HK-2 (cell line): ENCODE data around the gene PROX1.
A peak's percentile ranks its signal among the peaks of the same experiment; 100 is the strongest.

Experiments used
- DNase-seq: peaks from one replicate; pipeline ENCODE4 v3.0.0-alpha.2; 2018; ENCODE audit not compliant: unreplicated experiment

The PROX1 gene

DNA sequence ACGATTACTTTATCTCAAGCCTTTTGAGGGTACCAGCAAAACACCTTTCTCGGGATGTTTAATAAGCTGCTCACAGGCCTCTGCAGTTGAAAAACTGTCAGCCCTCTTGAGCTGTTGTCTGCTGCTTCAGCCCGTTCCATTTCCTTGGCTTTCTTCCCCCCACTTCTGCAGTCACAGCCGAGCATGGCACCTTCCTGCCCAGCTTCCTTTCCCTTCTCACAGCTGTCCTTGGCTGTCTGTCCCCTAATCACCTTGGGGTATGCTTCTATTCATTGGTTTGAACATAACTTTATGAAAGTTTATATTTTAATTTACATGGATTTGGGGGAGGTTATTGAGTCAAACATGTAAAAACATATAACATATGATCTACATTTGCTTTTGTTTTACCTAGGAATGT, 6.9 kb upstream of the PROX1 start:
- DNase-seq = no peak

DNA sequence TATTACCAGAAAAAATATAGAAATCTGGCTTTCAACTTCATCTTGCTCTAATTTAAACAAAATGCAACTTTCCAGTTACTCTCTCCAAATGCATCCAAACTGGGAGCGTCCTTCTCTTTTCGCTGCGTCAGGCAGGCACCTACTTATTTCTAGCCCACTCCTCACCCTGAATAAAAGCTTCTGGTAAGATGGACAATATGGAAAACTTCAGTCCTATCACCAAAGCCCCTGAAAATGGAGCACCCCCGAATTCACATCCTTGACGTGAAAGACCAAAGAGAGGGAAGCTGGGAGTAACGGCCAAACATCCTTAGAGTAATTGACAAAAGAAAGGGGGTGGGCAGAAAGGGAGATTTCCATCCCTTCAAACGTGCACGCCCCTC, 5.5 kb upstream of the PROX1 start:
- DNase-seq = no peak

DNA sequence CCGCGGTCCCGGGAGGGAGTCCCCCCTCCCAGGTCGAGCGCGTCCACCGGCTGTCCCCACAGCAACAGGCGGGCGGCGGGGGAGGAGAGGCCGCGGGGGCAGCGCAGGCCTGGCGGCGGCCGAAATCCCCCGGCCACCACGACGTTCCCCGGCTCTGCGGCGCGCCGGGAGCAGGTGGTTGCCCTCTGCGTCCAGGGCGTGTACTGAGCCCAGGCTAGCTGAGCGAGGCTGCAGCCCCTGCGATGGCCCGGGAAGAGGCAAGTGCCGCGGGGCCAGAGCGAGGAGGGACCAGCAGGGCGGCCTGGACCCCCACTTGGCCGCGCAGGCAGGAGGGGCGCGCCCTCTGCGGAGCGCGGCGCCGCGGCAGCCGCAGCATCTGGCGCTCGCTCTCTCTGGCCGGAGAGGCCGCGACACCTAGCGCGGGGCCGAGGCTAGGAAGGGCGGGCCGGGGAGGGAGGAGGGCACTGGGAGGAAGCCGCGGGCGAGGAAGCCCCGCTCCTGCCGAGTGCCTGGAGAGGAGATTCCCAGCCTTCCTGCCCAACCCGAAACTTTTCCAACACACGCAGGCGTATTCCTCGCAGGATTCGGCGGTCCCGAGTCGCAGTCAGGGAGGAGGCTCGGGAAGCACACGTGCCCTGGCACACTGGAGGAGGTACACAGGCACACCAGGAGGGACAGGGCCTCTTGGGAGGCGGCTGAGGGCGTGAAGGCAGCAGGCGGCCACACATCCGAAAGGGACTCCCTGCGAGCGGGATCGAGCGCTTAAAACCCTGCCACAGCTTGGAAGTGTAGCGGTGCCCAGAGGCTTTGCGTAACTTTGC, 4.9 kb upstream of the PROX1 start:
- DNase-seq = no peak

DNA sequence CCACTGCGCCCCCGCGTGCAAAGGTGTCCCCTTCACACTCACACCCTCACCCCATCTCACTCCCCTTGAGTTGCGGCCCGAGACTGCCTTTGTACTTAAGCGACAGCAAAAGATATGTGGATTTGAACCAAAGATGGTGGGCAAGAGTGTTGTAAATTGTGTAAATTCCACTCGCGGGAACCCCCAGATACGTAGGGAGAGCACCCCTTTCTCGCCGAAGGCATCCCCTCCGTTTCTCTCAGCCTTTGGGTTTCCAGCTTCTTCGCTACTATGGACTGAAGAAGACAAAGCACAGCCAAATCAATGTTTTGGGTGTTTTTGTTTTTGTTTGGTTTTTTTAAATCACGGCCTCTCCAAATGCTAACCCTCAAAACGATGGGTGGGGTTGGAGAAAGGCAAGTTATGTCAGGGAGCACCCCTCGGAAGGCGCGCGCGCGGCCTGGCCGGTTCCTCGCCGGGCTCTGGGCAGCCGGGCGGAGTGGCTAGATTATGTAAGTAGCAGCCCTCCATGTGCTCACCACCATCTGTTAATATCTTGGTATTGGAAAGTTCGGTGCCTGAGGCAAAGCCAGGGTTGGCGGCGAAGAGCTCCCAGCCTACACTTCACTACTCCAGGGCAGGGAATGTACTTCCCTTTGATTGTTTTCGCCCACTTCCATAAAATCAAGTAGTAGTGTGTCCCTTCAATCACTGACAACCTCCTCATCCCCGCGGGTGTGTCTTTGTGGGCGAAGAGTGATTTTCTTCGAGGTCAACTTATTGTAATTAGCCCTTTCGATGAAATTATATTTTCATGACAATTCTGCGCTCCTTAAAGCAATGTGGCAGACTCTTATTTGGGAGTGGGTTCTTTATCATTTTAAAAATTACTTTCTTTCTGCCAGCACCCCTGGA, 4.0 kb upstream of the PROX1 start:
- DNase-seq = no peak

DNA sequence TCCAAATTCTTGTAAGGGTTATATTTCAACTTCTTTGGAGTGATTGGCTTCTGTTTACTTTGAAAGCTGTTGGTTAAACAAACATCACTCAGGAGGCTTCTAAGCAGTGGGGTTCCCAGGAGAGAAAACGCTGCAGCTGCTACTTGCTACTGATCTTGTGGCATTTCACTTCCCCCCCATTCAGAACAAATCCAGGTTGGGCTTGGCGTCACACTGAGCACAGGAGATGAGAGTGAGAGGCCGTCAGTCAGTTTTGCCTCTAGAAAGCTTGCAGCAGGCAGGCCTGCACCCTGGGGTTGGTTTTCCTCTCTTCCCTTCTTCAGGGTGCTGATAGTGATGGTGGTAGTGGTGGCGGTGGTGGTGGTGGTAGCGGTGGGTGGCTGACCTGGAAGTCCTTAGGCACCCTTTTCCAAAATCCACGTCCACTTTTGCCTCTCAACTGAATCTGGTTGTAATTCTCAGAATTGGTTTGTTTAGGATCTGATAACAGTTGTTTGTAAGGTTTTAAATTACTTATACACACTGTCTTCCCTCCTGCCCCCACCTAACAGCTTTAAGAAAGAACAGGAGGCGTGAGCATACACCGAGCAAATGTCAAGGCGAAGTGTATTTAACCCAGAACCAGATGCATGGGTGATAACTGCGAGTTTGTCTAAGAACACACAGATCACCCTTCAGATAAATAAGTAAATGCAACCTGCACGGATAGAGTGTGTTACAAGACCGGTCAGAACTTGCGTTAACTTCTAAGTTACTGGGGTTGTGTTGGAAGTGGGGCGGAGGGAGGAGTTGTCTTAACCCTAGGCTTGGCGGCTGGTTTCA, 3.2 kb upstream of the PROX1 start:
- no peak for DNase-seq

DNA sequence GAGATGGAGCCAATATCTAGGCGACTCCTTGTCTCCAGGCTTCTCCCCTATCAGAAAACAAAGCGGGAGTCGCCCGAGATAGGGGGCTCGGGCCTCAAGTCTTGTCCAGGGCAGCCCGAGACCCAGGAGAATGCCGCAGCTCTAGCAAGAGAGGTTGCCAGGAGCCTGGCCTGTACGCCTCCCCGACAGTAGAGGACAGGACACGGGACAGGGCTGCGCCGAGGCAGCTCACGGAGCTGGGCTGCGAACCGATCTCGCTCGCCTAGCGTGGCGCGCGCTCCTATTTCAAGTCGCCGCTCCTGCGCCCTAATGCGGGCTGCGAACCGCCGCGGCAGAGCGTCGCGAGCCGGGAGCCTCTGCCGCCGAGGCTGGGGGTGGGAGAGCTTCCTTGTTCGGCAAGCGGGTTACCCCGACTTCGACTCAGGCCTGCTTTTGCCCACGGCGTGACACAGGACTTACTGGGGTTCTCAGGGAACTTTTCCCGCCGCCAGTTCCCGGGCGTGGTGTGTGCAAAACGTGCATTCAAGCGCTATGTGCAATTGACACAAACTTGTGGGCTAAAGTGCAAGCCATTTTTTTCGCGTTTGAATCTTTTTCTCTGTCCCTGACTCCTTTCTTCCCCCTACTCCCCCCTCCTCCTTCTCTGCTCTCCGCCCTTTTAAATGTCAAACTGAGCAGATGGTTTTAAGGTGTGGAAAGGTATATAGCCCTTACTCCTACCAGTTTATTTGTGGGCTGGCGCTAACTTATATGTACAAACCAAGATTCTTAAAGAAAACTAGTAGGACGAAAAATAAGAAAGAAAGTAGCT, 2.4 kb upstream of the PROX1 start:
- no peak for DNase-seq

DNA sequence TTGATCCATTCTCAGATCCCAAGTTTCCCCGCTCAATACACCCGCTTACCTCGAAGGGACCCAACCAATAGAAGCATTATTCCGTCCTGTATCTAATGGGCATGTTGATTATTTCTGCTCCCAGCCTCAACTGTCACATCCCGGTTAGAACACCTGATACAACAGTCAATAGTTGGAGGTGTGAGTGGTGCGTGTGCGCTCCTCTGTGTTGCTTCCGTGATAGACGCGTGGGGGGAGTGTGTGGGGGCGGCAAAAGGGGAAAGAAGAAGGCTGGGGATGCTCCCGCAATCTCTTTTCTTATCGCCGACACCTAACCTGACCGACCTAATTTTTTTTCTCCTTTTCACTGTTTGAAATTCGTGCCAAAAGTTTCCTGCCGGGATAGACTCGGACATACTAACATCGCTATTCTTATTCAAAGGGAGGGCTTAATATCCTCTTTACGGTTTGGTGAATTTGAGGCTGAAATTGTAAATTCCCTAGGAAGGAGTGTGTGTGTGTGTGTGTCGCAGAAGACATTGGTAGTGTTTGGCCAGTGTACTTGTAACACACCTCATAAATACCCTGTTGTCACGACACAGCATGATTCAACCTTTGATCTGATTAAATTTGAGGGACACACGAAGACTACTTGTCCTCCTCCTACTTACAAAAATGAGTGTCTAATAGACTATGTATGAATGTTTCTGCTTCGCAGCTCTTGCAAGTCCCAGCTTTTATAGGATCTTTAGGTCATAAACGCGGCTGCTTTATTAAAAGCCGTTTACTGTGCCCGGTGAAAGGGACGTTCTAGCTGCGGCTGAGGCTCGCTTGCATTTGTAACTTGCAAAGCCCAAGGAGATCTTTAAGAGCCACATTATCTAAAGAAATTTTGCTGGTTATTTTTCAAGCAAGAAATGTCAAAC, 1.5 kb upstream of the PROX1 start:
- no peak for DNase-seq

DNA sequence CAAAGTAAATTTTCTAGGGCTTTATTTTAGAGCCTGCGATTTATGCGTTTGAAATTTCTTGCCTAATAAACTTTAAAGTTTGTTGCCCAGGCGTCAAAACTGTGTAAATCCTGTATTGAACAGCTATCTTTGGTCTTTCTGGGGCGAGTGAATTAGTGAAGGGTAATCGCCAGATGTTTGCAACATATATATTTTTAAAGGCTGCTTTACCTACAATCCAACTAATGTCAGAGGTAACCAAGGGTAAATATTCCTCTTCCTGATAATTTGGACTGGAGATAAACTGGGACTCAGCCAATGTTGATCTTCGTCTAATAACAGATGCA, 885 bp upstream of the PROX1 start:
- no peak for DNase-seq

DNA sequence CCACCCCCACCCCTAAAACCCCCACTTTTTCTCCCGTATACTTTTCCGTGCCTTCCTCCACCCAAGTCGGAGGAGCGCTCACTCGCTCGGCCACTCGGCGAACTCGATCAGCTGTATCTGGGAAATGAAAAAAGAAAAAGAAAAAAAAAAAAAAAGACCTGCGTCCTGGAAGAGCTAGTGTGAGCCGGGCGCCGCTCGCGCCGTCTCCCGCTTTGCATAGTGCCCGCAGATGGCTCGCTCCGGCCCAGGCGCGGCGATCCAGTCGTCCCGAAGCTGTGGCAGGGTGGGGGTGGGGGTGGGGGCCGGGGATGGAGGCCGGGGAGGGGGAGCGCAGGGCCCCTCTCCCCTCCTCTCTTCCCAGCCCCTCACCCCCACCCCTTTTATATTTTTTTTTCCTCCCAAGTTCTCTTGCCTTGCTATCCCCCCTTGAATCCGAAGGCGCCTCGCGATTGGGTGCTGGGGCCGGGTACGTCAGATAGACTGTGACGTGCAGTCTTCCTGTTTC, 299 bp upstream of the PROX1 start:
- DNase-seq = peak; percentile 78

DNA sequence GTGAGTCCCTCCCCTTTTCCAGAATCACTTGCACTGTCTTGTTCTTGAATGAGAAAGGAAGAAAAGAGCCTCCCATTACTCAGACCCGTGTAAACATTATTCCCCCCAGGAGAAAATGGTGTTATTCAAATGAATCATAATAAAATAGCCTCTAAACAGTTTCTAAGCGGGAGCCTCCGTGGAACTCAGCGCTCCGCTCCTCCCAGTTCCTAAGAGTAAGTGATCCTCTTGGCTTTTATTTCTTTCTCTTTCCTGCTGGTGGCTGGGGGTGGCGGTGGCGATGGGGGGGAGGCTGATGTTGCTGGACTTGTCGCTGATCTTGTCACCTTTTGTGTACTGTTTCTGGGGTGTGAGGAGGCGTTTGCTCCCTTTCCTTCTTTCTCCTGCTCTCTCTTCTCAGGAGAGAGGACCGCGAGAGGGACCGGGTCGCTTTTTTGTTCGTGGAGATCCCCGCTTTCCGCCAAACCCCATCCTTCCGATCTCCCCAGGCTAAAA, 781 bp downstream of the PROX1 start:
- DNase-seq = no peak

DNA sequence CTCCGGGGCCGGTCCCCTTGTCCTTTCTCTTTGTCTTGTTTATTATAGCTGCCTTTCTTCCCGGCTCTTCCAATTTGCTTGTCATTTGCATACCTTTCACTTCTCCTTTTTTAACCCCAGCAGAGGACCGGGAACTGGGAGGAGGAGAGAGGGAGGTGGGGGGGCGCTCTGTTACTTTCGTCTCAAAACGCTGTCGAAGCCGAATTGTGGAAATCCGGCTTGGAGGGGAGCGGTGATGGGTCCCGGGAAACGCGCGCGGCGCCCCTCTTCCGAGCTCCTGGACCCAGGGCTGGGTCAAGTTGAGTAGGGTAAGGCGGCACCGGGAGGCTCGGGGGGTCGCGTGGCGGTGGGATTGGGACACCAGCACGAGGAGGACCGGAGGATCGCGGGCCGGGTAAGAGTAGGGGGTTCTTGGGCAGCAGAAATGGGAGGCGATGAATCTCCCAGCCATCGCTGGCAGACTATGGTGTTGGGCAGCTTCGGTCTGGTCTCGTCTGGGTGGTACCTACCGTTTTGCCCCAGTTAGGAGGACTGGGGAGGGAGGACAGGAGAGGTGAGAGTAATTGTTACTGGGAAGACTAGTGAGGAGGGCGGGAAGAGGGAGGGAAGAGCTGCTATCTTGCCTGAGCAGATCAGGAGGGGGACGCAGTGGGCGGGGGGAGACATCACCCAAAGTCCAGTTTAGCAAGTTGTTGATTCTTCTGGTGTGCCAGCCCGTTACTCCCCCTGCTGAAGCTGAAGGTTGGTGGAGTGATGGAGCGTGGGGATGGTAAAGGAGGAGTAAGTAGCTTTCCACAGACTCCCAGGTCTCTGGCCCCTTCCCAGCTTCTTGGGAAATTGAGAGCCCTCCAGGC, 1.5 kb downstream of the PROX1 start:
- no peak for DNase-seq

DNA sequence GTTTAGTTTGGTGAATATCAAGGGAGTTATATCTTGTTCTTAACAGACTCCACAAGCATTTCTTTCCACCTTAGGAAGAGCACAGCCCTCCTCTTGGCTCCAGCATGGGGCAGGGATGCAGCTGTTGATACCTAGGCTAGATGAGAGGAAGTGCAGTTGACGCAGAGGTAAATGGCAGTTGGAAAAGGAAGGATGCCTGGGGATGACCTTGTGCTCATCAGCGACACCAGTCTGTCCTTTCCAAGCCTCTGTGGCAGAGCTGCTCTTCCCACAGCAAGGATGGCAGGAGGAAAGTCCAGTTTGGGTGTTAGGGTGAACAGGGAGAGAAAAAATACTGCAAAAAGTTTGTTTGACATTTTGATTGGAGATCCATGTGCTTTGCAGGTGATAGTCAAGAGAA, 6.2 kb downstream of the PROX1 start:
- DNase-seq = no peak

DNA sequence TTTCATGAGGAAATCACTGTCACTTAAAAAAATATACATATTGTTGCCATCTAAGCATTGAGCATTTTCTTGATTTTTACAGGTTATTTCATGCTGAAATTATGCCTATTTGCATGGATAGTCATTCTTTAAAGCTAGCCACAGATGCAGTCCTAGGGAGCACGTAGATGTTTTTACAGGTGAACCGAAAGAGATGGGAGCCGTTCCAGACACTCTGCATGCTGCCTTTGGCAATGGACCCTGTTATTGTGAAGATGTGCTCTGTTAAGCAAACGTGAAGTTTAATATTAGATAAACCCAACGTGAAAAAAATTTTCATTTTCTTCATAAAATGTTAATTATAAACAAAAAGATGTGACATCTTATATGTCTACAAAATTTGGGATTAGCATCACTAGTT, 7.1 kb downstream of the PROX1 start:
- no peak for DNase-seq

DNA sequence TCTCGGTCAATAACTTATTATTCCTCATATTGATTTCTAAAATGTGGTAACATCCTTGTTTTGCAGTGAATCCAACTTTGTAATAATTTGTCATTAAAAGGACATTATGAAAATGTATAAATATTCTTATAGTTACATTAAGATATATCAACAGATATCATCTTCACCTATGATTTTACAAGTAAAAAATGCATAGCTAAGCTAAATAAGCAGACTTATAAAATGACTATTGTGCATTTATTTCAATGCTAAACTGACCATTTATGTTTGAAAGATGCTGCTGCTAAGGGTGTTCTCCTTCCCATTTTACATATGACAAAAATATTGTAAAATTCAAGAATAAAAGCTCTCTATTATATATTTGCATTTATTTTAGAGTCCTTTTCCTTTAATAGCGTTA, 7.8 kb downstream of the PROX1 start:
- no peak for DNase-seq

DNA sequence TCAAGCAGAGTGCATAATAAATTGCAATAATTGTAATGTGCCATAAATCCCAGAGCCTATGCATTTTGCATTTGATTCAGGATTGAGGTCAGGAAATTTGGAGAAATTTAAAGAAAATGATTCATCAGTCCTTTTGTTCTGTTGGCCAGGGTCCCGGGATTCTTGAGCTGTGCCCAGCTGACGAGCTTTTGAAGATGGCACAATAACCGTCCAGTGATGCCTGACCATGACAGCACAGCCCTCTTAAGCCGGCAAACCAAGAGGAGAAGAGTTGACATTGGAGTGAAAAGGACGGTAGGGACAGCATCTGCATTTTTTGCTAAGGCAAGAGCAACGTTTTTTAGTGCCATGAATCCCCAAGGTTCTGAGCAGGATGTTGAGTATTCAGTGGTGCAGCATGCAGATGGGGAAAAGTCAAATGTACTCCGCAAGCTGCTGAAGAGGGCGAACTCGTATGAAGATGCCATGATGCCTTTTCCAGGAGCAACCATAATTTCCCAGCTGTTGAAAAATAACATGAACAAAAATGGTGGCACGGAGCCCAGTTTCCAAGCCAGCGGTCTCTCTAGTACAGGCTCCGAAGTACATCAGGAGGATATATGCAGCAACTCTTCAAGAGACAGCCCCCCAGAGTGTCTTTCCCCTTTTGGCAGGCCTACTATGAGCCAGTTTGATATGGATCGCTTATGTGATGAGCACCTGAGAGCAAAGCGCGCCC, 8.7 kb downstream of the PROX1 start:
- no peak for DNase-seq

DNA sequence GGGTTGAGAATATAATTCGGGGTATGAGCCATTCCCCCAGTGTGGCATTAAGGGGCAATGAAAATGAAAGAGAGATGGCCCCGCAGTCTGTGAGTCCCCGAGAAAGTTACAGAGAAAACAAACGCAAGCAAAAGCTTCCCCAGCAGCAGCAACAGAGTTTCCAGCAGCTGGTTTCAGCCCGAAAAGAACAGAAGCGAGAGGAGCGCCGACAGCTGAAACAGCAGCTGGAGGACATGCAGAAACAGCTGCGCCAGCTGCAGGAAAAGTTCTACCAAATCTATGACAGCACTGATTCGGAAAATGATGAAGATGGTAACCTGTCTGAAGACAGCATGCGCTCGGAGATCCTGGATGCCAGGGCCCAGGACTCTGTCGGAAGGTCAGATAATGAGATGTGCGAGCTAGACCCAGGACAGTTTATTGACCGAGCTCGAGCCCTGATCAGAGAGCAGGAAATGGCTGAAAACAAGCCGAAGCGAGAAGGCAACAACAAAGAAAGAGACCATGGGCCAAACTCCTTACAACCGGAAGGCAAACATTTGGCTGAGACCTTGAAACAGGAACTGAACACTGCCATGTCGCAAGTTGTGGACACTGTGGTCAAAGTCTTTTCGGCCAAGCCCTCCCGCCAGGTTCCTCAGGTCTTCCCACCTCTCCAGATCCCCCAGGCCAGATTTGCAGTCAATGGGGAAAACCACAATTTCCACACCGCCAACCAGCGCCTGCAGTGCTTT, 9.4 kb downstream of the PROX1 start:
- DNase-seq = no peak

DNA sequence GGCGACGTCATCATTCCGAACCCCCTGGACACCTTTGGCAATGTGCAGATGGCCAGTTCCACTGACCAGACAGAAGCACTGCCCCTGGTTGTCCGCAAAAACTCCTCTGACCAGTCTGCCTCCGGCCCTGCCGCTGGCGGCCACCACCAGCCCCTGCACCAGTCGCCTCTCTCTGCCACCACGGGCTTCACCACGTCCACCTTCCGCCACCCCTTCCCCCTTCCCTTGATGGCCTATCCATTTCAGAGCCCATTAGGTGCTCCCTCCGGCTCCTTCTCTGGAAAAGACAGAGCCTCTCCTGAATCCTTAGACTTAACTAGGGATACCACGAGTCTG, 10.0 kb downstream of the PROX1 start:
- no peak for DNase-seq

DNA sequence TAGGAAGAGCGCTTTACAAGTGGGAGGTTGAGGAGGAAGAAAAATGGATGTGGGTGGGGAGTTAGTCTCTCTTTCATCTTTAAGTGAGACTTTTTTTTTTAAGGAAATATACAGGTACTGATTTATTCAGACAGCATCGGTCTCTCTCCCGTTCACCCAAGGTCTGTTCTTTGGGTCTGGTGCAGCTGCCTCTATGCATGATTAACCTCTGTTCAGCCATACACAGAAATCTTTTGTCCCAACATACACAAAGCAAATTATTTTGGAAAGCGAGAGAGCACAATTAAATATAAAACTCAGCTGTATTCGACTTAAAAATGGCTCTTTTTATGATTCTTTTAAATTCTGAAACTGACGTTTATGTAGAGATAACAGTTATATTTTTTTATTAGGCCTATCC, 11.0 kb downstream of the PROX1 start:
- DNase-seq = no peak
